Measurements from ENCODE around the gene ARL4C. TPM values are rescaled to one million over a fixed set of nuclear protein-coding genes. Genes with fewer than 3 reads are reported as not detected.

ARL4C gene
- total RNA-seq, 1 donor, result 133 TPM

- H4K20me1 ChIP-seq (ENCODE audit: insufficient read depth, low read length), result peaks cover 28% of the 10 kb centered on the region
- peaks cover 4% of the 10 kb centered on the region for H3K27me3 ChIP-seq (ENCODE audit: insufficient read depth, low read length)
- H3K36me3 ChIP-seq (ENCODE audit: insufficient read depth, low read length), result no peaks in the 10 kb centered on the region
Measured at GRCh38 chr2:234494361-234495250, 2.3 kb downstream of the ARL4C start.

GRCh38 chr2:234493796-234494195 lies 3.1 kb downstream of the ARL4C start:
- Histone ChIP-seq H3K27ac (ENCODE audit: low read depth, low read length) (peak overlapping the region; percentile 64), H3K9me3 (ENCODE audit: low read depth, low read length) (no peaks in the 10 kb centered on the region), H3K4me1 (ENCODE audit: insufficient read depth, low read length) (peaks cover 14% of the 10 kb centered on the region), H4K20me1 (ENCODE audit: insufficient read depth, low read length) (peaks cover 28% of the 10 kb centered on the region), H3K4me2 (ENCODE audit: insufficient read depth, low read length) (peak overlapping the region; percentile 90), H3K27me3 (ENCODE audit: insufficient read depth, low read length) (peaks cover 4% of the 10 kb centered on the region), H3K4me3 (ENCODE audit: insufficient read depth, low read length) (peak overlapping the region; percentile 86), H2AFZ (ENCODE audit: low read length) (no peak overlapping the region), H3K36me3 (ENCODE audit: insufficient read depth, low read length) (no peaks in the 10 kb centered on the region), H3K79me2 (ENCODE audit: insufficient read depth, low read length) (peaks cover 55% of the 10 kb centered on the region)
- no peak for TF ChIP-seq CTCF (IDR thresholded peaks at IDR 0.05; ENCODE audit: extremely low read depth, low read depth, low read length)
- no peak for DNase-seq (ENCODE audit: insufficient read length, low spot score, missing footprints)

More at GRCh38 chr2:234494361-234495250, 2.3 kb downstream of the ARL4C start:
- Histone ChIP-seq H2AFZ (ENCODE audit: low read length) (no peak overlapping the region), H3K9me3 (ENCODE audit: low read depth, low read length) (no peaks in the 10 kb centered on the region), H3K79me2 (ENCODE audit: insufficient read depth, low read length) (peaks cover 55% of the 10 kb centered on the region), H3K4me3 (ENCODE audit: insufficient read depth, low read length) (peak overlapping the region; percentile 86), H3K4me2 (ENCODE audit: insufficient read depth, low read length) (peak overlapping the region; percentile 90), H3K27ac (ENCODE audit: low read depth, low read length) (peak overlapping the region; percentile 64), H3K4me1 (ENCODE audit: insufficient read depth, low read length) (peaks cover 14% of the 10 kb centered on the region)
- TF ChIP-seq CTCF (IDR thresholded peaks at IDR 0.05; ENCODE audit: extremely low read depth, low read depth, low read length), result no peak
- DNase-seq (ENCODE audit: insufficient read length, low spot score, missing footprints), result peak; percentile 92

- peaks cover 55% of the 10 kb centered on the region for H3K79me2 ChIP-seq (ENCODE audit: insufficient read depth, low read length)
Measured at GRCh38 chr2:234492717-234493485, 4.0 kb downstream of the ARL4C start.

More at GRCh38 chr2:234492717-234493485, 4.0 kb downstream of the ARL4C start:
- DNase-seq (ENCODE audit: insufficient read length, low spot score, missing footprints), result no peak
- peaks cover 14% of the 10 kb centered on the region for H3K4me1 ChIP-seq (ENCODE audit: insufficient read depth, low read length)
- peak overlapping the region; percentile 24 for H3K4me3 ChIP-seq (ENCODE audit: insufficient read depth, low read length)
- no peak overlapping the region for H2AFZ ChIP-seq (ENCODE audit: low read length)
- no peaks in the 10 kb centered on the region for H3K9me3 ChIP-seq (ENCODE audit: low read depth, low read length)
- peaks cover 28% of the 10 kb centered on the region for H4K20me1 ChIP-seq (ENCODE audit: insufficient read depth, low read length)
- H3K4me2 ChIP-seq (ENCODE audit: insufficient read depth, low read length), result peak overlapping the region; percentile 90
- peaks cover 4% of the 10 kb centered on the region for H3K27me3 ChIP-seq (ENCODE audit: insufficient read depth, low read length)
- TF ChIP-seq CTCF (IDR thresholded peaks at IDR 0.05; ENCODE audit: extremely low read depth, low read depth, low read length), result no peak
- H3K27ac ChIP-seq (ENCODE audit: low read depth, low read length), result no peak overlapping the region
- H3K36me3 ChIP-seq (ENCODE audit: insufficient read depth, low read length), result no peaks in the 10 kb centered on the region
